ENCODE data around the gene KRTAP5-3. TPM values are rescaled to one million over a fixed set of nuclear protein-coding genes. Genes with fewer than 3 reads are reported as not detected.

Gene KRTAP5-3
- total RNA-seq, 2 experiments from 2014 or later = not detected

DNA sequence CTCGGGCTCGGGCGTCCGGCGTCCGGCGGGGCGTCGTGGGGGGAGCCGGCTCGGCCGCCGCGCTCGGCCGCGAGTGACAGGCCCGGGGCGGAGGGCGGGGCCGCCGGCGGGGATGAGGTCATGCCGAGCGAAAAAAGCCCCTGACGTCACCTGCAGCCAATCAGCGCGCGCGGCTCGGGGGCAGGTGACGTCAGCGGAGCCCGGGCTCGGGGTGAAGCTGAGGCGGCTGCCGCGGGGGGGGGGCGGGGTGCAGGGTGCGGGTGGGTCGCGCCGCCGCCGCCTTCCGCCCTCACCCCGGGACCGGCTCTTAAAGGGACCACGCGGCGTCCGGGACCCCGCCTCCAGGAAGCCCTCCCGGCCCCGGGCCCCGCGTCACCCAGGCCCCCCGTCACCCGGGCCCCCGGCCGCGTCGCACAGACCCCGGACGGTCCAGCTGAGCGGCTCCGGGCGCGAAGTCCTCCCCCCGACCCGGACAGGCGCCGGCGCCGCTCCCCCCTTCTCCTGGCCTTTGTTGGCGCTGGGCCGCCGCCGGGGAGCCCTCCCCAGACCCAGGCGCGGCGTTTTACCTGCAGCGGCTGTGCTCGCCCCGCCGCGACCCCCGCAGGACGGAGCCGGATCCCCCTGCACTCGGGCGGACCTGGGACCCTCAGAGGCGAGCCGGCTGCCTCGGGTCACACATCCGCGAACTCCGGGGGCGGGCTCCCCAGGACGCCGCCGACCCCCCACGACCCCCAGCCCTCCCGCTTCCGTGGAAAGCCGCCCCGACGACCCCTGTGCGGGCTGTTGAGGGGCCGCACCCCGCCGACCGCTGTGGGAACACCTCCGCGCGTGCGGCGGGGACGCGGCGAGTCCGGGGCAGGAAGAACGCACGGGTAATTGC is 35.8 kb downstream of the KRTAP5-3 start, which contains the start of gene DUSP8:
DUSP8 (minus strand) TSS at position 75 of the 880 bp plus-strand sequence. CDS start 6,445 bp downstream, outside the sequence.
- CTCF ChIA-PET = interaction anchor here (0.6 to 3.4 kb wide), 4 partner anchors 23 to 260 kb away, joined by 3 to 56 read pairs (median 3); no protein-coding TSS in a partner anchor
- H3K27ac Mint-ChIP-seq = no peak within 1 kb of the TSS
- H3K36me3 Mint-ChIP-seq (ENCODE audit: low read depth) = no peaks in the 10 kb centered on the region
- peaks cover 15% of the 10 kb centered on the region for H3K27me3 Mint-ChIP-seq (ENCODE audit: low read depth)
- H3K4me3 Mint-ChIP-seq = peak within 1 kb of the TSS; percentile 64
- no peaks in the 10 kb centered on the region for H3K9me3 Mint-ChIP-seq
- H3K4me1 Mint-ChIP-seq (ENCODE audit: low read depth) = peaks cover 19% of the 10 kb centered on the region
- peak; percentile 92 for DNase-seq
- intact Hi-C loops (cut with micrococcal nuclease) = loop anchor here (5.0 kb wide), 2 partner anchors 35 to 570 kb away; no protein-coding TSS in a partner anchor

DNA sequence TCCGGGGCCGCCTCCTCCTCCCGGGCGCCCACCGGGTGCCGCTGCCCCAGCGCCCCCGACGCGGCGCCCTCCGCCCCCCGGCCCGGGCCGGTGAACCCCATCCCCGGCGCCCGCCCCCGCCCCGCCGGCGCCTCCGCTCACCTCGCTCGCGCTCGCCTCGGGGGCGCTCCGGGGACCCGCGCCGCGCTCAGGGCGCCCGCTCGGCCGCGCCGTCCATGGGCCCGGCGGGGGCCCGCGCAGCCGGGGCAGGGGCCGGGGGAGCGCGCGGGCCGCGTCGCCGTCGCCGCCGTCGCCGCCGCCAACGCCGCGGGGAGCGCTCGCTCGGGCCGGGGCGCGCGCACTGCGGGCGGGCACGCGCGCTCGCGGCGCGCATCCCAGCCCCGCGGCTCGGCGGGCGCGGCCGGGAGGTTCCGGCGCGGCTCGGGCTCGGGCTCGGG is 36.5 kb downstream of the KRTAP5-3 start:
- intact Hi-C loops (cut with micrococcal nuclease) = loop anchor here (5.0 kb wide), 2 partner anchors 34 to 571 kb away; no protein-coding TSS in a partner anchor
- peaks cover 19% of the 10 kb centered on the region for H3K4me1 Mint-ChIP-seq (ENCODE audit: low read depth)
- no peaks in the 10 kb centered on the region for H3K9me3 Mint-ChIP-seq
- H3K36me3 Mint-ChIP-seq (ENCODE audit: low read depth) = no peaks in the 10 kb centered on the region
- CTCF ChIA-PET = interaction anchor here (0.6 kb wide), 1 partner anchor 261 kb away, joined by 3 read pairs; no protein-coding TSS in a partner anchor
- H3K27ac Mint-ChIP-seq = no peak overlapping the region
- H3K4me3 Mint-ChIP-seq = no peak overlapping the region
- DNase-seq = no peak
- H3K27me3 Mint-ChIP-seq (ENCODE audit: low read depth) = peaks cover 15% of the 10 kb centered on the region

GRCh38 chr11:1570896-1571759 is 37.1 kb downstream of the KRTAP5-3 start:
- peaks cover 12% of the 10 kb centered on the region for H3K27me3 Mint-ChIP-seq (ENCODE audit: low read depth)
- no peaks in the 10 kb centered on the region for H3K36me3 Mint-ChIP-seq (ENCODE audit: low read depth)
- H3K4me1 Mint-ChIP-seq (ENCODE audit: low read depth) = peaks cover 19% of the 10 kb centered on the region
- H3K4me3 Mint-ChIP-seq = peak overlapping the region; percentile 64
- DNase-seq = peak; percentile 47
- CTCF ChIA-PET = no interaction called here
- intact Hi-C loops (cut with micrococcal nuclease) = loop anchor here (5.0 kb wide), 2 partner anchors 34 to 571 kb away; no protein-coding TSS in a partner anchor
- H3K9me3 Mint-ChIP-seq = no peaks in the 10 kb centered on the region
- H3K27ac Mint-ChIP-seq = no peak overlapping the region

- DNase-seq = no peak
- CTCF ChIA-PET = no interaction called here
- no peak overlapping the region for H3K27ac Mint-ChIP-seq
Observed at GRCh38 chr11:1570531-1570895, 37.8 kb downstream of the KRTAP5-3 start.

DNA sequence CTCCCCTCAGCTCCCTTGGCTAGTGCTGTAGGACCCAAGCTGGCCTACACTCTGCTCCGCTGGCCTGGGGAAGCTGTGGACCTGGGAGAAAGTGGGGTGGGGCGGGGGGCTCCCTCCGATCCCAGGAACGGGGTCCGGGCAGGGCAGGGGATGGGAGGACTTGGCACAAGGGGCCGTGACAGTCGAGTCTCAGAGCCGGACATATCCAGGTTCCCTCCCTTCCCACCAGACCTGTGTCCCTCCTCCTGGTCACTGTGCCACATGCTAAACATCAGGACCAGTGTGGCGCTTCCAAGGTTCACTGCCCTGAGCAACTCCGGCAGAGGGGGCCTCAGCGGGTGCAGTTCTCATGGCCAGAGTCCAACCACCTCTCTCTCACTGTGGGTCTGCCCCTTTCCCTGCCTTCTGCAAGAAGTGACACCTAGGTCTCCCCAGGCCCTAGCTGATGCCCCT is 38.2 kb downstream of the KRTAP5-3 start:
- Mint-ChIP-seq H3K27me3 (ENCODE audit: low read depth) (peaks cover 6% of the 10 kb centered on the region), H3K9me3 (no peaks in the 10 kb centered on the region), H3K4me1 (ENCODE audit: low read depth) (peaks cover 19% of the 10 kb centered on the region), H3K36me3 (ENCODE audit: low read depth) (no peaks in the 10 kb centered on the region), H3K4me3 (no peak overlapping the region), H3K27ac (no peak overlapping the region)
- DNase-seq = no peak
- CTCF ChIA-PET = no interaction called here
- intact Hi-C loops (cut with micrococcal nuclease) = loop anchor here (5.0 kb wide), 2 partner anchors 33 to 572 kb away; no protein-coding TSS in a partner anchor

More at GRCh38 chr11:1570531-1570895, 37.8 kb downstream of the KRTAP5-3 start:
- Mint-ChIP-seq H3K27me3 (ENCODE audit: low read depth) (peaks cover 11% of the 10 kb centered on the region), H3K4me1 (ENCODE audit: low read depth) (peaks cover 19% of the 10 kb centered on the region), H3K9me3 (no peaks in the 10 kb centered on the region), H3K36me3 (ENCODE audit: low read depth) (no peaks in the 10 kb centered on the region), H3K4me3 (peak overlapping the region; percentile 64)
- intact Hi-C loops (cut with micrococcal nuclease) = loop anchor here (5.0 kb wide), 2 partner anchors 33 to 572 kb away; no protein-coding TSS in a partner anchor

DNA sequence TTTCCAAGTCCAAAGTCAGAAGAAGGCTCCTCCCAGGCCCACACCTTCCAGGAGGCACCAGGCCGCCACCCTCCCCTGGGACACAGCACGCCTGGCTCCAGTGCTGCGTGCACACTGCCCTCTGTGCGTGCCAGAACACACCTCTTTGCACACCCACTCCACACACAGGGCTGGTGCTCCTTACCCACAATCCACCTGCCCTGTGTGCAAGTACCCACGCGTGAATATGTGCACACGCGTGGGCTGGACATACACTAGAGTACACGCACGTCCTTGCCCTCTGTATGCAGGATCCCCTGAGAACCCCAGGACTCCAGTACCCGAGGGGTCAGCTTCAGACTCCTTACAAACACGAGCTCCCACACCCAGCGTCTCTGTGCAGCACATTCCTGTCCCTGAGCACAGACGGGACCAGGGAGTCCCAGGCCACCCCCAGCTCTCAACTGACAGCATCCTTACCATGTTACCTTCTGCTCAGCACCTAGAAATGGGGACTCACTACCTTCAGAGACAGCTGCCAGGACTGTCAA is 38.9 kb downstream of the KRTAP5-3 start:
- no peaks in the 10 kb centered on the region for H3K36me3 Mint-ChIP-seq (ENCODE audit: low read depth)
- peaks cover 19% of the 10 kb centered on the region for H3K4me1 Mint-ChIP-seq (ENCODE audit: low read depth)
- H3K4me3 Mint-ChIP-seq = no peak overlapping the region
- H3K27ac Mint-ChIP-seq = no peak overlapping the region
- no peaks in the 10 kb centered on the region for H3K9me3 Mint-ChIP-seq
- H3K27me3 Mint-ChIP-seq (ENCODE audit: low read depth) = peaks cover 6% of the 10 kb centered on the region
- CTCF ChIA-PET = no interaction called here
- intact Hi-C loops (cut with micrococcal nuclease) = no loop called here
- no peak for DNase-seq

DNA sequence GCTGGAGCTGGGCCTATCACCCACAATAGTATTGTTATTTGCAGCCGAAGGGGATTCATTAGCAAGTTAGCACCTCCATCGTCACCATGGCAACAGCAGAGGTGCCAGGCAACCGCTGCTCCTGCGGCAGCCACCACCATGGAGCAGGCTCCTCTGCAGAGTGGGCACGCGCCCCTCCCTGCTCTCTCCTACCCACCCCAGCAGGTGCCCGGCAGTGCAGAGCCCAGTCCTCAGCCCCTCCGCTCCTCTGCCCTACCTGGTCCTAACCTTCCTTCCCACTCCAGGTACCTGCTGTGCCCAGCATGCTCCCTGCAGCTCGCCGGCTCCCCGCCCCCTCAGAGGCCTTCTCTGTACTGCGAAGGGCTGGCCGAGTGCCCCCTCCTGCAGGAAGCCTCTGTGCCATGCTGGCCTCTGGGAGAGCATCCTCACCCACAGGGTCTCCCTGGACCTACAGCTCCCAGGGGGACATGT is 39.8 kb downstream of the KRTAP5-3 start:
- intact Hi-C loops (cut with micrococcal nuclease) = no loop called here
- H3K36me3 Mint-ChIP-seq (ENCODE audit: low read depth) = no peaks in the 10 kb centered on the region
- no peak for DNase-seq
- H3K4me3 Mint-ChIP-seq = no peak overlapping the region
- CTCF ChIA-PET = no interaction called here
- peaks cover 3% of the 10 kb centered on the region for H3K27me3 Mint-ChIP-seq (ENCODE audit: low read depth)
- H3K9me3 Mint-ChIP-seq = no peaks in the 10 kb centered on the region
- H3K27ac Mint-ChIP-seq = no peak overlapping the region
- H3K4me1 Mint-ChIP-seq (ENCODE audit: low read depth) = peaks cover 13% of the 10 kb centered on the region

DNA sequence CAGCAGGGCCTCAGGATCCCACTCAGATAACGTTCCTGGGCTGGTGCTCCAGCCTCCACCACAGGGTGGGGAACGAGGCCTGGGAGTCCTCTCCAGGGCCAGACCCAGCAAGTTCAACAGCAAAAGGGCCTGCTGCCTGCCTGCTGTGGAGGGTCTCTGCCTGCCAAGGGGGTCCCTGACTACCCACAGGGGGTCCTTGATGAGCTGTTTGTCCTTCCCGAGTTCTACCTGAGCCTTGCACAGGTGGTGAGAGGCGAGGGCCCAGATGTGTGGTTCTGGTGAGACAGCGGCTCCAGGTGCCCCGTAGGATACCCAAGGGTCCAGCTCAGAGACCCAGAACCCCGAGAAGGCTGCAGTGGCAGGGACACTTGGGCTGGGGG is 40.6 kb downstream of the KRTAP5-3 start:
- no peaks in the 10 kb centered on the region for H3K27me3 Mint-ChIP-seq (ENCODE audit: low read depth)
- H3K9me3 Mint-ChIP-seq = no peaks in the 10 kb centered on the region
- DNase-seq = no peak
- H3K36me3 Mint-ChIP-seq (ENCODE audit: low read depth) = no peaks in the 10 kb centered on the region
- peaks cover 10% of the 10 kb centered on the region for H3K4me1 Mint-ChIP-seq (ENCODE audit: low read depth)
- no peak overlapping the region for H3K4me3 Mint-ChIP-seq
- intact Hi-C loops (cut with micrococcal nuclease) = no loop called here
- H3K27ac Mint-ChIP-seq = no peak overlapping the region
- CTCF ChIA-PET = no interaction called here

- Mint-ChIP-seq H3K27ac (no peak overlapping the region), H3K9me3 (no peaks in the 10 kb centered on the region), H3K4me3 (no peak overlapping the region), H3K4me1 (ENCODE audit: low read depth) (peaks cover 10% of the 10 kb centered on the region), H3K27me3 (ENCODE audit: low read depth) (no peaks in the 10 kb centered on the region), H3K36me3 (ENCODE audit: low read depth) (no peaks in the 10 kb centered on the region)
- CTCF ChIA-PET = no interaction called here
- DNase-seq = no peak
- intact Hi-C loops (cut with micrococcal nuclease) = no loop called here
Observed at GRCh38 chr11:1567052-1567720, 41.1 kb downstream of the KRTAP5-3 start.

- Mint-ChIP-seq H3K27me3 (ENCODE audit: low read depth) (no peaks in the 10 kb centered on the region), H3K9me3 (no peaks in the 10 kb centered on the region), H3K27ac (no peak overlapping the region), H3K4me3 (no peak overlapping the region), H3K36me3 (ENCODE audit: low read depth) (no peaks in the 10 kb centered on the region), H3K4me1 (ENCODE audit: low read depth) (peaks cover 10% of the 10 kb centered on the region)
- CTCF ChIA-PET = no interaction called here
- intact Hi-C loops (cut with micrococcal nuclease) = no loop called here
- DNase-seq = no peak
Observed at GRCh38 chr11:1566381-1567051, 41.7 kb downstream of the KRTAP5-3 start.

DNA sequence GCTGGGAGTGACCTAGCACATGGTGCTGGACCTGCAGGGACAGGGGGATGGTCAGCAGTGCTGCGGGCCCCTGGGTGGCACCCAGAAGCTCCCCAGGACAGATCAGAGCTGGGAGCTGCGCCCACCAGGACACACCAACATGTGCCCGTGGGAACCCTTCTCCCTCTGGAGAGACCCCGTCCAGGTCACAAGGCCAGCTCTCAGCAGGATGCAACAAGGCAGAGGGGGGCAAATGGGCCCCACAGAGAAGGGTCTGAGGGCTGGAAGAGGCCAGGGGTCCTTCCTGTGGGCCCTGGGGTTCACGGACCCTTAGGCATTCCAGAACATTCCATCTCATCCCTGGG is 42.4 kb downstream of the KRTAP5-3 start:
- CTCF ChIA-PET = interaction anchor here (0.6 to 1.0 kb wide), 2 partner anchors 19 to 26 kb away, joined by 3 to 4 read pairs; no protein-coding TSS in a partner anchor
- Mint-ChIP-seq H3K27me3 (ENCODE audit: low read depth) (no peaks in the 10 kb centered on the region), H3K4me1 (ENCODE audit: low read depth) (peaks cover 10% of the 10 kb centered on the region), H3K9me3 (no peaks in the 10 kb centered on the region), H3K4me3 (no peak overlapping the region), H3K36me3 (ENCODE audit: low read depth) (no peaks in the 10 kb centered on the region), H3K27ac (no peak overlapping the region)
- DNase-seq = no peak
- intact Hi-C loops (cut with micrococcal nuclease) = no loop called here
